ENCODE results near the gene LPCAT3.

DNA sequence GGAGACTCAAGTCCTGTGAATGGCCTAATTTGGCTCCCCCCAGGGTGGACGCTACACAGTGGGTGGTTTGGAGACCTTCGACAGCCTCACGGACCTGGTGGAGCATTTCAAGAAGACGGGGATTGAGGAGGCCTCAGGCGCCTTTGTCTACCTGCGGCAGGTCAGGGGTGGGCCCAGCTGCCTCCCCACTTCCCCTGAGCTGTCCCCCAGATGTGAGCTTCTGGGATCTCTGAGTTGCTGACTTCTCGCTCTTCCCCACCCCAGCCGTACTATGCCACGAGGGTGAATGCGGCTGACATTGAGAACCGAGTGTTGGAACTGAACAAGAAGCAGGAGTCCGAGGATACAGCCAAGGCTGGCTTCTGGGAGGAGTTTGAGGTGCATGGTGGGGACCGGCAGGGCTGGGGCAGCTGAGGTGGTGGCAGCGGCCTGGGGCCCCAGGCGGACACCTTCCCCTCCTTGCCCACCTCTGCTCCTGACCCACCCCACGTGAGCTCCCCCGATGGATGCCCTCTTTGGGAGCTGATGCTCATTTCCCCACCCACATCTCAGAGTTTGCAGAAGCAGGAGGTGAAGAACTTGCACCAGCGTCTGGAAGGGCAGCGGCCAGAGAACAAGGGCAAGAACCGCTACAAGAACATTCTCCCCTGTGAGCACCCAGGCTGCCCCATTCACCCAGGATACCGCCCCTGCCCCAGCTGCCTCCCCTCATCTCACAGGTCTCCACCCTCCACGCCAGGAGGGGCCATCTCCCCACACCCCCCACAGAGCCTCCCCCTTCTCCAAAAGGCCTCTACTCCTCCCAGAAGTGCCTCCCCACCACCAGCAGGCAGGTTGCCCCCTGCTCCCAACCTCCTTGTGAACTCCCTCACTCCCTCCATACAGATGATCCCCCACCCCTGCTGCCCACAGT, 62.9 kb downstream of the LPCAT3 start:
- TF ChIP-seq POLR2A (IDR thresholded peaks at IDR 0.05; ENCODE audit: insufficient read depth in 1 of 2, low read depth in 2 of 2, low read length in 2 of 2) (no peak), FOXK2 (IDR thresholded peaks at IDR 0.05) (no peak)

Data from HepG2 (cell line).